Panc1 (cell line): ENCODE data around the gene UNC5B.

Source experiments
- CTCF ChIP-seq: fragments of 450-650 bp; IDR thresholded peaks from 2 replicates; pipeline ENCODE4 v1.5.1; 2017; ENCODE audit warnings: mild to moderate bottlenecking
- POLR2AphosphoS5 ChIP-seq: IDR thresholded peaks from 2 replicates; pipeline ENCODE4 v1.6.1; 2012; ENCODE audit warnings: mild to moderate bottlenecking, low read depth, low read length, moderate library complexity
- REST ChIP-seq, 2 experiments: IDR thresholded peaks; 2 replicates each; pipeline ENCODE4 v1.6.1; 2011 to 2012; ENCODE audit warnings: low read depth in 2 of 2, control low read depth in 1 of 2, low read length in 1 of 2, mild to moderate bottlenecking in 1 of 2, moderate library complexity in 1 of 2; ENCODE audit not compliant: insufficient read depth in 1 of 2

GRCh38 chr10:71210542-71210871 lies 1.9 kb upstream of the UNC5B start:
- TF ChIP-seq CTCF (no peak), REST (IDR thresholded peaks at IDR 0.05; ENCODE audit: insufficient read depth in 1 of 2, low read depth in 2 of 2, low read length in 1 of 2) (no peak), POLR2AphosphoS5 (no peak)
